SH-SY5Y (cell line): ENCODE data around the gene MMRN2.

ENCODE experiments used
- GATA2 ChIP-seq: IDR thresholded peaks from 2 replicates; pipeline ENCODE4 v1.6.1; 2011; ENCODE audit warnings: mild to moderate bottlenecking, low read depth, low read length
- GATA3 ChIP-seq: IDR thresholded peaks from 2 replicates; pipeline ENCODE4 v1.6.1; 2011; ENCODE audit warnings: low read depth, mild to moderate bottlenecking, low read length, moderate library complexity

- no peak for TF ChIP-seq GATA2
- TF ChIP-seq GATA3 = no peak
Measured at GRCh38 chr10:86944031-86944419, 13.4 kb downstream of the MMRN2 start.
